CD14-positive monocyte (primary cell): ENCODE measurements around the gene HDAC4. TPM values are rescaled to one million over a fixed set of nuclear protein-coding genes. Genes with fewer than 3 reads are reported as not detected.

Source experiments
- DNase-seq, 3 donors: peaks; one replicate each; pipeline ENCODE4 v3.0.0-alpha.2; 2011 to 2022
- H2AFZ ChIP-seq: 2 replicates; pipeline ENCODE4 v1.6.0; 2012; ENCODE audit warnings: mild to moderate bottlenecking, low read depth, low read length, inconsistent platforms; ENCODE audit not compliant: insufficient read depth, poor library complexity, severe bottlenecking
- H3K27ac ChIP-seq, 2 donors: 1 replicate in 1 of 2; 2 replicates in 1 of 2; pipeline ENCODE4 v1.5.1; 2012 to 2013; ENCODE audit warnings: low read length in 2 of 2, control low read depth in 1 of 2, inconsistent platforms in 1 of 2, low read depth in 1 of 2, mild to moderate bottlenecking in 1 of 2
- H3K27me3 ChIP-seq, 2 donors: one replicate each; pipeline versions ENCODE4 v1.6.0 to v1.6.1; 2011 to 2013; ENCODE audit warnings: low read length in 2 of 2; ENCODE audit not compliant: control insufficient read depth in 2 of 2, insufficient read depth in 2 of 2
- H3K36me3 ChIP-seq, 2 donors: replicated peaks in 1 of 2; 1 replicate in 1 of 2; 2 replicates in 1 of 2; pipeline versions ENCODE4 v1.5.1 to v1.6.1; 2012 to 2013; ENCODE audit warnings: low read length in 2 of 2, control low read depth in 1 of 2, inconsistent platforms in 1 of 2, mild to moderate bottlenecking in 1 of 2; ENCODE audit not compliant: insufficient read depth in 2 of 2, control insufficient read depth in 1 of 2
- H3K4me1 ChIP-seq, 2 donors: 1 replicate in 1 of 2; 2 replicates in 1 of 2; pipeline versions ENCODE4 v1.5.1 to v1.6.1; 2012 to 2013; ENCODE audit warnings: low read length in 2 of 2, control low read depth in 1 of 2, inconsistent platforms in 1 of 2, mild to moderate bottlenecking in 1 of 2, moderate library complexity in 1 of 2; ENCODE audit not compliant: insufficient read depth in 2 of 2, control insufficient read depth in 1 of 2
- H3K4me2 ChIP-seq: replicated peaks from 2 replicates; pipeline ENCODE3; 2012; ENCODE audit warnings: low read length, moderate library complexity, mild to moderate bottlenecking; ENCODE audit not compliant: poor library complexity, severe bottlenecking; ENCODE audit errors: extremely low read depth
- H3K4me3 ChIP-seq, 3 experiments: fragments of 200-600 bp in 1 of 3; sonication (generic) in 1 of 3; replicated peaks in 1 of 3; 1 replicate in 2 of 3; 2 replicates in 1 of 3; pipeline ENCODE4 v1.5.1; 2011 to 2013; ENCODE audit warnings: low read length in 3 of 3, mild to moderate bottlenecking in 3 of 3, control low read depth in 2 of 3, low read depth in 2 of 3, inconsistent platforms in 1 of 3, moderate library complexity in 1 of 3
- H3K79me2 ChIP-seq: 2 replicates; pipeline ENCODE4 v1.6.0; 2012; ENCODE audit warnings: mild to moderate bottlenecking, control low read depth, inconsistent platforms, low read length, moderate library complexity; ENCODE audit not compliant: insufficient read depth
- H3K9ac ChIP-seq: 2 replicates; pipeline ENCODE4 v1.6.0; 2017; ENCODE audit warnings: low read length, mild to moderate bottlenecking; ENCODE audit not compliant: insufficient read depth, poor library complexity, severe bottlenecking
- H3K9me3 ChIP-seq, 2 donors: replicated peaks in 1 of 2; 1 replicate in 1 of 2; 2 replicates in 1 of 2; pipeline versions ENCODE4 v1.5.1 to v1.6.1; 2012 to 2013; ENCODE audit warnings: low read length in 2 of 2, control low read depth in 1 of 2; ENCODE audit not compliant: control insufficient read depth in 1 of 2, insufficient read depth in 1 of 2
- H4K20me1 ChIP-seq: 2 replicates; pipeline ENCODE4 v1.6.0; 2012; ENCODE audit warnings: mild to moderate bottlenecking, low read length, control low read depth, moderate library complexity; ENCODE audit not compliant: insufficient read depth
- H3K27ac Mint-ChIP-seq, 7 donors: one replicate each; pipeline ENCODE4 v1.8.0; 2020; ENCODE audit warnings: mild to moderate bottlenecking in 7 of 7, mixed read lengths in 7 of 7, moderate library complexity in 6 of 7, inconsistent platforms in 2 of 7
- H3K27me3 Mint-ChIP-seq, 3 donors: one replicate each; pipeline ENCODE4 v1.8.0; 2021 to 2022; ENCODE audit warnings: low read depth in 3 of 3, mild to moderate bottlenecking in 3 of 3, mixed read lengths in 3 of 3, moderate library complexity in 3 of 3, inconsistent platforms in 1 of 3
- H3K36me3 Mint-ChIP-seq, 2 donors: one replicate each; pipeline ENCODE4 v1.8.0; 2020; ENCODE audit warnings: mixed read lengths in 2 of 2, inconsistent platforms in 1 of 2, mild to moderate bottlenecking in 1 of 2
- H3K4me1 Mint-ChIP-seq: one replicate; pipeline ENCODE4 v1.8.0; 2020; ENCODE audit warnings: mild to moderate bottlenecking, mixed read lengths
- H3K4me3 Mint-ChIP-seq, 2 donors: one replicate each; pipeline ENCODE4 v1.8.0; 2020; ENCODE audit warnings: mild to moderate bottlenecking in 2 of 2, mixed read lengths in 2 of 2, moderate library complexity in 1 of 2
- H3K9me3 Mint-ChIP-seq, 7 donors: one replicate each; pipeline ENCODE4 v1.8.0; 2020 to 2022; ENCODE audit warnings: mixed read lengths in 7 of 7, mild to moderate bottlenecking in 6 of 7, moderate library complexity in 6 of 7, inconsistent platforms in 2 of 7
- CTCF ChIP-seq: fragments of 200-600 bp; IDR thresholded peaks from one replicate; pipeline ENCODE4 v1.8.0; 2022; ENCODE audit warnings: antibody characterized with exemption, mild to moderate bottlenecking
- WGBS: methylation state at CpG from one replicate; pipeline ENCODE4 v1.1.5; 2013; ENCODE audit warnings: missing lambda C conversion rate; ENCODE audit not compliant: insufficient coverage; 5-methylcytosine and 5-hydroxymethylcytosine counted together
- intact Hi-C, 2 donors: fragments of 100-400 bp; cut with micrococcal nuclease; formaldehyde crosslinking; loops; one replicate each; pipeline versions ENCODE4 v1.15.0 to v1.15.1; 2023
- polyA plus RNA-seq, 3 donors: library from polyadenylated mRNA; depleted of rRNA in 1 of 3; unstranded in 2 of 3; stranded (reverse) in 1 of 3; fragments of 300-500 nt in 2 of 3; fragments of >200 nt in 1 of 3; fragmentation: Illumina TruSeq in 2 of 3; gene quantifications; 1 replicate in 2 of 3; 2 replicates in 1 of 3; pipeline ENCODE4 v1.2.3, GENCODE V29; 2012 to 2021

HDAC4 gene
- polyA plus RNA-seq, 3 donors: 3.3 to 23.0 (median 4.5) TPM

GRCh38 chr2:239129147-239129920 lies 271.5 kb downstream of the HDAC4 start:
- Histone ChIP-seq H3K27me3 (no peaks in the 10 kb centered on the region), H2AFZ (no peak overlapping the region), H3K79me2 (peaks cover 7% of the 10 kb centered on the region), H3K4me2 (no peak overlapping the region), H3K9me3 (no peaks in the 10 kb centered on the region), H3K9ac (no peak overlapping the region), H3K4me1 (no peaks in the 10 kb centered on the region), H3K27ac (no peak overlapping the region), H3K4me3 (no peak overlapping the region), H4K20me1 (peaks cover 74% of the 10 kb centered on the region), H3K36me3 (peaks cover 100% of the 10 kb centered on the region in 2 donors)
- peak overlapping the region in 2 of 7 donors; percentile 8 to 20 for H3K27ac Mint-ChIP-seq
- H3K4me3 Mint-ChIP-seq: no peak overlapping the region
- 100% methylated on average over 4 of the region's 8 CpGs for WGBS
- peaks cover 0 to 14% (median 3%) of the 10 kb centered on the region in 7 donors for H3K9me3 Mint-ChIP-seq
- H3K4me1 Mint-ChIP-seq: no peaks in the 10 kb centered on the region
- intact Hi-C loops: no loop called here
- TF ChIP-seq CTCF: no peak
- peaks cover 0 to 1% (median 0%) of the 10 kb centered on the region in 3 donors for H3K27me3 Mint-ChIP-seq
- DNase-seq: no peak
- peaks cover 96 to 100% of the 10 kb centered on the region in 2 donors for H3K36me3 Mint-ChIP-seq

- Histone ChIP-seq H3K4me2 (no peak overlapping the region), H3K27ac (no peak overlapping the region), H3K79me2 (peaks cover 4% of the 10 kb centered on the region), H3K9me3 (no peaks in the 10 kb centered on the region), H4K20me1 (peaks cover 68% of the 10 kb centered on the region), H2AFZ (no peak overlapping the region), H3K36me3 (peaks cover 100% of the 10 kb centered on the region in 2 donors), H3K27me3 (no peaks in the 10 kb centered on the region), H3K4me1 (no peaks in the 10 kb centered on the region), H3K9ac (no peak overlapping the region), H3K4me3 (no peak overlapping the region)
- Mint-ChIP-seq H3K27ac (no peak overlapping the region), H3K4me1 (no peaks in the 10 kb centered on the region), H3K4me3 (no peak overlapping the region), H3K9me3 (peaks cover 0 to 14% (median 3%) of the 10 kb centered on the region in 7 donors), H3K27me3 (peaks cover 0 to 1% (median 0%) of the 10 kb centered on the region in 3 donors), H3K36me3 (peaks cover 96 to 100% of the 10 kb centered on the region in 2 donors)
- DNase-seq: no peak
- 93% methylated on average over 11 of the region's 13 CpGs for WGBS
- TF ChIP-seq CTCF: no peak
- intact Hi-C loops: no loop called here
Observed at GRCh38 chr2:239128706-239129105, 272.1 kb downstream of the HDAC4 start.
